NB4 (cell line): ENCODE measurements around the gene PATE3.

ENCODE experiments used
- DNase-seq: peaks from one replicate; pipeline ENCODE4 v3.0.0; 2010; ENCODE audit warnings: low read depth
- H3K4me3 ChIP-seq: one replicate; pipeline ENCODE4 v1.5.1; 2011; ENCODE audit warnings: mild to moderate bottlenecking, low read depth, low read length, moderate library complexity
- MYC ChIP-seq: IDR thresholded peaks from 2 replicates; pipeline ENCODE4 v1.6.1; 2011; ENCODE audit warnings: low read depth, low read length
- POLR2A ChIP-seq: IDR thresholded peaks from 2 replicates; pipeline ENCODE4 v1.6.1; 2011; ENCODE audit warnings: mild to moderate bottlenecking; ENCODE audit not compliant: insufficient read length; ENCODE audit errors: extremely low read depth
- TF ChIP-seq, protein P1 (sequence below): IDR thresholded peaks from one replicate; pipeline ENCODE4 v1.5.1; 2012; ENCODE audit warnings: low read depth, low read length
- TF ChIP-seq, protein P2 (sequence below): IDR thresholded peaks from 2 replicates; pipeline ENCODE4 v1.6.1; 2011; ENCODE audit warnings: low read depth, low read length

PATE3 gene

DNA sequence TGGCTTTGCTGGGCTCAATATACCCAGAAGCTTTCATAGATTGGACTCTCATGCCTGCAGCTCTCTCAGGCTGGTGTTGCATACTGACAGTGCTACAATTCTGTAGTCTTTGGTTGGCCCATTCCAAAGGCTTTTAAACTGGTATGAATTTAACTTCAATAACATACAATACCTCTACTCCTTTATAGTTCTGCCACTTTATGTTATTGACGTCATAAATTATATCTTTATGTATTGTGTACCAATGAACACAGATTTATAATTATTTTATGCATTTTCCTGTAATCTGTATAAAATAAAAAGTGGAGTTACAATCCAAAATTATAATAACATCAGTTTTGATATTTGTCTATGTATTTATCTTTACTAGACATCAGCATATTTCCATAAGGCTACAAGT, 25.5 kb upstream of the PATE3 start:
- DNase-seq = no peak
- TF ChIP-seq, protein P1, sequence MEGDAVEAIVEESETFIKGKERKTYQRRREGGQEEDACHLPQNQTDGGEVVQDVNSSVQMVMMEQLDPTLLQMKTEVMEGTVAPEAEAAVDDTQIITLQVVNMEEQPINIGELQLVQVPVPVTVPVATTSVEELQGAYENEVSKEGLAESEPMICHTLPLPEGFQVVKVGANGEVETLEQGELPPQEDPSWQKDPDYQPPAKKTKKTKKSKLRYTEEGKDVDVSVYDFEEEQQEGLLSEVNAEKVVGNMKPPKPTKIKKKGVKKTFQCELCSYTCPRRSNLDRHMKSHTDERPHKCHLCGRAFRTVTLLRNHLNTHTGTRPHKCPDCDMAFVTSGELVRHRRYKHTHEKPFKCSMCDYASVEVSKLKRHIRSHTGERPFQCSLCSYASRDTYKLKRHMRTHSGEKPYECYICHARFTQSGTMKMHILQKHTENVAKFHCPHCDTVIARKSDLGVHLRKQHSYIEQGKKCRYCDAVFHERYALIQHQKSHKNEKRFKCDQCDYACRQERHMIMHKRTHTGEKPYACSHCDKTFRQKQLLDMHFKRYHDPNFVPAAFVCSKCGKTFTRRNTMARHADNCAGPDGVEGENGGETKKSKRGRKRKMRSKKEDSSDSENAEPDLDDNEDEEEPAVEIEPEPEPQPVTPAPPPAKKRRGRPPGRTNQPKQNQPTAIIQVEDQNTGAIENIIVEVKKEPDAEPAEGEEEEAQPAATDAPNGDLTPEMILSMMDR = no peak
- no peak for TF ChIP-seq MYC
- no peak for TF ChIP-seq POLR2A
- TF ChIP-seq, protein P2, sequence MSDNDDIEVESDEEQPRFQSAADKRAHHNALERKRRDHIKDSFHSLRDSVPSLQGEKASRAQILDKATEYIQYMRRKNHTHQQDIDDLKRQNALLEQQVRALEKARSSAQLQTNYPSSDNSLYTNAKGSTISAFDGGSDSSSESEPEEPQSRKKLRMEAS = no peak
- no peak overlapping the region for H3K4me3 ChIP-seq

DNA sequence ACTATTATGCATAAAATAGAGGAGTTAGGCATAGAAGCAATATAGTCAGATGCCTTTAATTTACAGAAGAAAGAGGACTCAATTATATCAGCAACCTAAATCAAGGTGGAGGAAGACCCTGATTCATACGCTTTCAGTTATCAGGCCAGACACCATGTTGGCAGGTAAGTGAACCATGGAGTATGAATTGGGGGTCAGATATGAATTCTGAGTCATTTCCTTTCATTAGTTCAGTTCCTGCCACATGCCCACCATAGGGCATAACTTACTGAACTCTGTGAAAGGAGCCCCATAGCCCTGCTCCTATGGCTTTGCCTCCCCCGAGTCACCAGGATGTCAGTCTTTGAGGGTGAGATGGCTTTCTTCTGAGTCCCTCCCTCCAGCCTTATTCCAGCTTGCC, 24.4 kb upstream of the PATE3 start:
- no peak for DNase-seq
- H3K4me3 ChIP-seq = no peak overlapping the region
- TF ChIP-seq MYC = no peak
- TF ChIP-seq, protein P2 = no peak

DNA sequence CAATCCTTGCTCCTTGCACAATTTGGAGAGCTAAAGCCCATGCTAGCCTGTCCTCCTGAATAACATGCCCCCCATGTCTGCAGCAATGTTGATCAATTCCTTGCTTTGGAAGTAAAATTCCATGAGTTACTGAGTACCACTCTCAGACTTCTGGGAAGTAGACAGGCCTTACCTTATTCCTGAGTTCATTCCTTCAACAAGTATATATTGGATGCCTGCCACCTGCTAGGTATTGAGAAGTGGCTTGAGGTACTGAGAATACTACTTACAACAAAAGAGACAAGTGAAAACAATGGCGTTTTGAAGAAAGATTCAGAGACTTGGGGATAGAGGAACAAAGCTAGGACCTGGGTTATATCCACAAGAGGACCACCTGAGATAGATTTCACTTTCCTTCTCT, 21.7 kb upstream of the PATE3 start:
- DNase-seq = no peak
- TF ChIP-seq, protein P1 = no peak
- no peak for TF ChIP-seq POLR2A
- TF ChIP-seq MYC = no peak
- TF ChIP-seq, protein P2 = no peak
- no peak overlapping the region for H3K4me3 ChIP-seq

DNA sequence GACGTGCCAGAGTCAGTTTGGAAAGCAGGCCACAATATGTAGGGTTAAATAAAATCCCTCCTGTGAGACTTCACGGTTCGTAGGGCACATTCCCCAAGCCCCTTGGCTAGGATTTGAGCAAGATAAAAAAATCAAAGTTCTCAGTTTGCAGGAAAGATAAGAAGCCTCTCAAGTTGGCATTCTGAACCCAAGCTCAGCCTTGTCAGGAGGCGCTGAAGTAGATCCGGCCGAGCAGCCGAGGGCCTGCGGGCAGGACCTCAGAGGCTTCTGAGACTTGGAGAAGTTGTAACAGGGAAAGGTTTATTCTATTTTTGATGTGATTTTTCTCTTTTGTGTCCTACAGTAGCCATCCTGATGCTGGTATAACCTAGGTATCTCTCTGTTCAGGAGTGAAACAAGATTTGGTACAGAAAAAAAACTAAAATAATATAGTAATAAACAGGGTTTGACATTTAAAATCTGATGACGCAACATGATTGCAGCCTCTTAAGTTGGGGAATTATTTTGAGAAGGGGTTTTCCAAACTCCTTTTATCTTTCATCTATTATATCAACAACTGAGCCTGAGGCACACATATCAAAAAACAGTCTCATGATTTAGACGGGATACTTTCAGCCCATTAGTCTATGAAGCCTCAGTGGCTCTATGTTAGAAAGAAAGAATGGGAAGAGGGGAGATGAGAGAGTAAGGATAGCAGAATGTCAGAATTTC, 19.4 kb upstream of the PATE3 start:
- no peak overlapping the region for H3K4me3 ChIP-seq
- DNase-seq = no peak
- TF ChIP-seq POLR2A = no peak
- TF ChIP-seq, protein P1 = no peak
- TF ChIP-seq, protein P2 = no peak
- TF ChIP-seq MYC = no peak

DNA sequence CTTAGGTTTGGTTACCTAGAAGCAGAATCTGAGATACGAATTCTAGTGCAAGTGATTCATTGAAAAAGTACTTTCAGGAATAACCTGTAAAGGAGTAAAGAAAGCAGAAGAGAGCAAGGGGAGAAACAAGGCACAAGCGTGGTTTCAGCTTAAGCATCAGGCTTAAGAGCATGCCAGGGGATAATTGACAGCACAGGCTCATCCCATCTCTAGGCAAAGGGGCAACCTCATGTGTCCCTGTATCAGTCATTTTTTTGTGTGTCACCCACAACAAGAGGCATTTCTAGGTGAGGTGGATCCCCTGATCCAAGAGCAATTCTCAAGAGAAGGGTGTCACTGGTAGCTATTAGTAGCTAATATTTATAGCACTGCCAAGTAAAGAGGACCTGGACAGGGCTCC, 17.3 kb upstream of the PATE3 start:
- H3K4me3 ChIP-seq = no peak overlapping the region
- no peak for DNase-seq
- no peak for TF ChIP-seq POLR2A
- TF ChIP-seq, protein P2 = no peak
- no peak for TF ChIP-seq MYC
- TF ChIP-seq, protein P1 = no peak

DNA sequence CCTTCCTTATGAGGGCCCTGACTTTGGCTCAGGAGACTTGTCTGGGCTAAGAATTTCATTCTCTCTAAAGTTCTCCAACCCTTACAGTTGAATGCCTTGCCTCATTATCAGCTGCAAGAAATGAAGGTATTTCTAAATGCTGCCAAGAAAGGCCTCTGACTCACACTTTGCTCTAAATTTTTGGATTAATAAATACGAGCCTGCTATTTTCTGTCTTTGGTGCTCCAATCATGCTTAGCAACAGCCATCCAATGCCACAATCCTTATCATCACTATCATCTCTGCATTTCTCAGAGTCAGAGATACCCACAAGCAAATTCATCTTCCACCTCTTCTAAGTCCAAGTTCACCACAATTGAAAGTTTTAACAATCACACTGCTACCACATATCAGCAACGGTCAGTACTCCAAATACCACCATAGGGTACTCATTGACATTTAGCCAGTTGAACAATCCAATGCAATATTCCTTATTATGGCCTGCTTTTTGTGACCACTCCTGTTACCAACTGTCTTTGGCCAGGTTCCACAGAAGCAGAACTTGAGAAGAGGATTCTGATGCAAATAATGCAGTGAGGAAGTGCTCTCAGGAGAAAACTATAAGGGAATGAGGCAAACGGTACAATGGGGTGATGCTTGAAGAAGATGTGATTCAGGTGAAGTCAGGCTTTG, 15.0 kb upstream of the PATE3 start:
- no peak overlapping the region for H3K4me3 ChIP-seq
- no peak for TF ChIP-seq MYC
- DNase-seq = no peak

DNA sequence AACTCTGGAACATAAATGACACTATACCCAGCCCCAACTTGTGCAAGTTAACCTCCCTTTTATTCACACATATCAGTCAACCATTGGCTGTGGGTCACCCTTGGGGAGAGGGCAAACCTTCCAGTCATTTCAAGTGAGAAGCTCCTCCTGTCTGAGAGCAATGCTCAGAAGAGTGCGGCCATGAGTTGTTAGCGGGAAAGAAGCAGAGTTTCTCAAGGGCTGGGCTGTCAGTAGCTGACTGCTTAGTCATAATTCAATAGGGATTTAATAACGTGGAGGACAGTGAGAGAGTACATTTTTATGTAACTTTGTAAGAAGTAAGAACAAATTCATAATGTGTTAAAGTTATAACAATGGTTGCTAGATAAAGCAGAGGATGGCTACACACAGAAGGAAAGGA, 14.4 kb upstream of the PATE3 start:
- H3K4me3 ChIP-seq = no peak overlapping the region
- no peak for DNase-seq
- TF ChIP-seq, protein P1 = no peak
- TF ChIP-seq MYC (no peak), POLR2A (no peak)
- TF ChIP-seq, protein P2 = no peak
